ENCODE data around the gene ESPNL.

The ESPNL gene

GRCh38 chr2:238075397-238075796 is 24.7 kb upstream of the ESPNL start:
- no peak for DNase-seq (ENCODE audit: low spot score)

- DNase-seq (ENCODE audit: low spot score) = no peak
Observed at GRCh38 chr2:238077292-238077691, 22.8 kb upstream of the ESPNL start.

- no peak for DNase-seq (ENCODE audit: low spot score)
Observed at GRCh38 chr2:238079874-238080327, 20.2 kb upstream of the ESPNL start.

GRCh38 chr2:238080518-238080917 is 19.6 kb upstream of the ESPNL start:
- no peak for DNase-seq (ENCODE audit: low spot score)

- DNase-seq (ENCODE audit: low spot score) = no peak
Observed at GRCh38 chr2:238081150-238081549, 19.0 kb upstream of the ESPNL start.

GRCh38 chr2:238081561-238081960 is 18.6 kb upstream of the ESPNL start:
- no peak for DNase-seq (ENCODE audit: low spot score)

- no peak for DNase-seq (ENCODE audit: low spot score)
Observed at GRCh38 chr2:238082151-238082550, 18.0 kb upstream of the ESPNL start.

- no peak for DNase-seq (ENCODE audit: low spot score)
Observed at GRCh38 chr2:238082827-238083226, 17.3 kb upstream of the ESPNL start.

GRCh38 chr2:238083919-238084318 is 16.2 kb upstream of the ESPNL start:
- no peak for DNase-seq (ENCODE audit: low spot score)

GRCh38 chr2:238084761-238085160 is 15.4 kb upstream of the ESPNL start:
- DNase-seq (ENCODE audit: low spot score) = no peak

GRCh38 chr2:238085899-238086298 is 14.2 kb upstream of the ESPNL start:
- no peak for DNase-seq (ENCODE audit: low spot score)

- no peak for DNase-seq (ENCODE audit: low spot score)
Observed at GRCh38 chr2:238087211-238087610, 12.9 kb upstream of the ESPNL start.

- DNase-seq (ENCODE audit: low spot score) = no peak
Observed at GRCh38 chr2:238090887-238091286, 9.3 kb upstream of the ESPNL start.

GRCh38 chr2:238091436-238092060 is 8.6 kb upstream of the ESPNL start:
- no peak for DNase-seq (ENCODE audit: low spot score)

GRCh38 chr2:238092486-238093035 is 7.6 kb upstream of the ESPNL start:
- DNase-seq (ENCODE audit: low spot score) = no peak

GRCh38 chr2:238093181-238094140 is 6.7 kb upstream of the ESPNL start:
- no peak for DNase-seq (ENCODE audit: low spot score)

GRCh38 chr2:238094438-238095022 is 5.6 kb upstream of the ESPNL start:
- no peak for DNase-seq (ENCODE audit: low spot score)

GRCh38 chr2:238095143-238095542 is 5.0 kb upstream of the ESPNL start:
- DNase-seq (ENCODE audit: low spot score) = no peak

- no peak for DNase-seq (ENCODE audit: low spot score)
Observed at GRCh38 chr2:238096311-238097011, 3.7 kb upstream of the ESPNL start.

- DNase-seq (ENCODE audit: low spot score) = no peak
Observed at GRCh38 chr2:238097201-238097987, 2.7 kb upstream of the ESPNL start.
